Astrocyte (in vitro differentiated cells and primary cell): ENCODE measurements around the gene FAM53A. TPM values are rescaled to one million over a fixed set of nuclear protein-coding genes. Genes with fewer than 3 reads are reported as not detected.

Experiments used
- DNase-seq: peaks from one replicate; pipeline ENCODE4 v3.0.0-alpha.2; 2010; ENCODE audit warnings: low read depth
- FAIRE-seq: peaks from 2 replicates; lab custom pipeline; 2011; peaks lifted over from hg19 to GRCh38; lab: Jason Lieb, UNC
- H2AFZ ChIP-seq: 2 replicates; pipeline ENCODE4 v1.6.0; 2012; ENCODE audit warnings: low read depth, low read length, inconsistent platforms
- H3K27ac ChIP-seq: 2 replicates; pipeline ENCODE4 v1.5.1; 2011; ENCODE audit warnings: low read depth, low read length, inconsistent platforms
- H3K27me3 ChIP-seq: 2 replicates; pipeline ENCODE4 v1.6.0; 2011; ENCODE audit warnings: low read length, inconsistent platforms; ENCODE audit not compliant: insufficient read depth
- H3K36me3 ChIP-seq: 2 replicates; pipeline ENCODE4 v1.5.1; 2011; ENCODE audit warnings: low read length, inconsistent platforms; ENCODE audit not compliant: insufficient read depth
- H3K4me1 ChIP-seq: 2 replicates; pipeline ENCODE4 v1.5.1; 2011; ENCODE audit warnings: low read length, inconsistent platforms; ENCODE audit not compliant: insufficient read depth
- H3K4me2 ChIP-seq: 2 replicates; pipeline ENCODE4 v1.6.0; 2012; ENCODE audit warnings: low read length, inconsistent platforms
- H3K4me3 ChIP-seq: 2 replicates; pipeline ENCODE4 v1.5.1; 2011; ENCODE audit warnings: low read depth, mild to moderate bottlenecking, low read length, inconsistent platforms; ENCODE audit not compliant: insufficient read depth
- H3K79me2 ChIP-seq: 2 replicates; pipeline ENCODE4 v1.6.0; 2012; ENCODE audit warnings: mild to moderate bottlenecking, low read length, inconsistent platforms; ENCODE audit not compliant: insufficient read depth
- H3K9ac ChIP-seq: 2 replicates; pipeline ENCODE4 v1.6.0; 2012; ENCODE audit warnings: mild to moderate bottlenecking, low read length, inconsistent platforms
- H3K9me3 ChIP-seq: 2 replicates; pipeline ENCODE4 v1.5.1; 2012; ENCODE audit warnings: low read depth, mild to moderate bottlenecking, low read length, inconsistent platforms; ENCODE audit not compliant: insufficient read depth
- H4K20me1 ChIP-seq: 2 replicates; pipeline ENCODE4 v1.6.0; 2012; ENCODE audit warnings: low read length, inconsistent platforms; ENCODE audit not compliant: insufficient read depth
- H3K27ac Mint-ChIP-seq: one replicate; pipeline ENCODE4 v1.8.0; 2021; ENCODE audit warnings: mild to moderate bottlenecking, mixed read lengths; ENCODE audit not compliant: unreplicated experiment
- H3K27me3 Mint-ChIP-seq: one replicate; pipeline ENCODE4 v1.8.0; 2021; ENCODE audit warnings: low read depth, mixed read lengths; ENCODE audit not compliant: unreplicated experiment
- H3K36me3 Mint-ChIP-seq: one replicate; pipeline ENCODE4 v1.8.0; 2021; ENCODE audit warnings: low read depth, mixed read lengths; ENCODE audit not compliant: unreplicated experiment
- H3K4me1 Mint-ChIP-seq: one replicate; pipeline ENCODE4 v1.8.0; 2021; ENCODE audit warnings: low read depth, mixed read lengths; ENCODE audit not compliant: unreplicated experiment
- H3K4me3 Mint-ChIP-seq: one replicate; pipeline ENCODE4 v1.8.0; 2021; ENCODE audit warnings: mild to moderate bottlenecking, moderate library complexity, mixed read lengths; ENCODE audit not compliant: unreplicated experiment
- H3K9me3 Mint-ChIP-seq: one replicate; pipeline ENCODE4 v1.8.0; 2021; ENCODE audit warnings: mild to moderate bottlenecking, mixed read lengths; ENCODE audit not compliant: unreplicated experiment
- EZH2 ChIP-seq: IDR thresholded peaks from 2 replicates; pipeline ENCODE4 v1.6.1; 2012; ENCODE audit warnings: mild to moderate bottlenecking, low read length, inconsistent platforms; ENCODE audit not compliant: insufficient read depth
- total RNA-seq: library from RNA; stranded (reverse); gene quantifications from 2 replicates; pipeline ENCODE4 v1.2.1, GENCODE V29; 2021
- TF ChIP-seq, protein P1 (sequence below): IDR thresholded peaks from 2 replicates; pipeline ENCODE4 v1.5.1; 2011; ENCODE audit warnings: low read depth, mild to moderate bottlenecking, inconsistent platforms, low read length, moderate library complexity; ENCODE audit not compliant: insufficient read depth

FAM53A gene
- total RNA-seq, 1 donor from 2014 or later = 2.1 TPM

DNA sequence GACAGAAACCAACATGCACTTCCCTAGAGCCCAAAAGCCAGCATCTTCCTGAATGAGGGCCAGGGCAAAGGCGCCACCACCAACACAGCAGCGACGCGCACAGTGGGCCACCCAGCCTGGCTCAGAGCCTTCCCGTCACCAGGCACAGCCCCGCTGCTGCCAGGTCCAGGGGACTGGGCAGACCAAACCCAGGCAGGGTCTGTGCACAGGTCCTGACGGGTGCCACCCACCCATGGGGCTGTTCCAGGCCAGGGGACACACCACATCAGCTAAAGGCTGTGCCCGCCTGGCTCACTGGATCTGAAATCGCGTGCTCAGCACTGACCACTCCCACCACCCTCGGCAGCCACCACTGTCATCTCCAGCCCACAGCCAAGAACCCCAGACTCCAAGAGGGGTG, 13.8 kb downstream of the FAM53A start:
- Mint-ChIP-seq H3K4me1 (no peaks in the 10 kb centered on the region), H3K9me3 (no peaks in the 10 kb centered on the region), H3K4me3 (no peak overlapping the region), H3K36me3 (peaks cover 3% of the 10 kb centered on the region), H3K27ac (no peak overlapping the region), H3K27me3 (peaks cover 16% of the 10 kb centered on the region)
- H3K4me1 ChIP-seq = no peaks in the 10 kb centered on the region
- no peak overlapping the region for H2AFZ ChIP-seq
- no peak overlapping the region for H3K27ac ChIP-seq
- H3K36me3 ChIP-seq = no peaks in the 10 kb centered on the region
- H3K9ac ChIP-seq = no peak overlapping the region
- no peak overlapping the region for H3K4me2 ChIP-seq
- H3K9me3 ChIP-seq = no peaks in the 10 kb centered on the region
- H4K20me1 ChIP-seq = no peaks in the 10 kb centered on the region
- H3K27me3 ChIP-seq = no peaks in the 10 kb centered on the region
- TF ChIP-seq, protein P1, sequence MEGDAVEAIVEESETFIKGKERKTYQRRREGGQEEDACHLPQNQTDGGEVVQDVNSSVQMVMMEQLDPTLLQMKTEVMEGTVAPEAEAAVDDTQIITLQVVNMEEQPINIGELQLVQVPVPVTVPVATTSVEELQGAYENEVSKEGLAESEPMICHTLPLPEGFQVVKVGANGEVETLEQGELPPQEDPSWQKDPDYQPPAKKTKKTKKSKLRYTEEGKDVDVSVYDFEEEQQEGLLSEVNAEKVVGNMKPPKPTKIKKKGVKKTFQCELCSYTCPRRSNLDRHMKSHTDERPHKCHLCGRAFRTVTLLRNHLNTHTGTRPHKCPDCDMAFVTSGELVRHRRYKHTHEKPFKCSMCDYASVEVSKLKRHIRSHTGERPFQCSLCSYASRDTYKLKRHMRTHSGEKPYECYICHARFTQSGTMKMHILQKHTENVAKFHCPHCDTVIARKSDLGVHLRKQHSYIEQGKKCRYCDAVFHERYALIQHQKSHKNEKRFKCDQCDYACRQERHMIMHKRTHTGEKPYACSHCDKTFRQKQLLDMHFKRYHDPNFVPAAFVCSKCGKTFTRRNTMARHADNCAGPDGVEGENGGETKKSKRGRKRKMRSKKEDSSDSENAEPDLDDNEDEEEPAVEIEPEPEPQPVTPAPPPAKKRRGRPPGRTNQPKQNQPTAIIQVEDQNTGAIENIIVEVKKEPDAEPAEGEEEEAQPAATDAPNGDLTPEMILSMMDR = no peak
- no peak for TF ChIP-seq EZH2
- H3K79me2 ChIP-seq = no peaks in the 10 kb centered on the region
- DNase-seq (no peak), FAIRE-seq (no peak)
- H3K4me3 ChIP-seq = no peak overlapping the region

DNA sequence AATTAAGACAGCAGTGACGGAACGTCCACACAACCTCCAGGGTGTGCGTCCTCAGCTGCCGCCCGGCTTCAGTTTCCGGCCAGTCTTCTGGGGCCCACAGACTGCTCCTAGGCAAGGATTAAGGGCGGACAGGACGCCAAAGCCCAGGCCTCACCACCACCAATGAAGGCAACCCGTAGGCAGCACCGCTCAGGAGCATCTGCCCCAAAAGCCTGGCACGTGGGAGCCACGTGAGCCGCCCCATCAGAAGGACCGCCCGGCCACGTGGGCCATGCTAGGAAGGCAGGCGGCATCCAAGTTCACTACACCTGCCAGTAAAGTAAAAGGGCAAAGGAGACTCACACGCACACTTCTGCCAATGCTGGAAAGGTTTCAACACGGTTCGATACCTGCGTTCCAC, 14.3 kb downstream of the FAM53A start:
- H3K4me1 Mint-ChIP-seq = no peaks in the 10 kb centered on the region
- no peak overlapping the region for H3K27ac Mint-ChIP-seq
- no peaks in the 10 kb centered on the region for H3K27me3 ChIP-seq
- H3K9ac ChIP-seq = no peak overlapping the region
- TF ChIP-seq, protein P1 = no peak
- TF ChIP-seq EZH2 = no peak
- peaks cover 13% of the 10 kb centered on the region for H3K27me3 Mint-ChIP-seq
- peaks cover 3% of the 10 kb centered on the region for H3K36me3 Mint-ChIP-seq
- no peak overlapping the region for H2AFZ ChIP-seq
- no peaks in the 10 kb centered on the region for H4K20me1 ChIP-seq
- H3K79me2 ChIP-seq = no peaks in the 10 kb centered on the region
- H3K36me3 ChIP-seq = no peaks in the 10 kb centered on the region
- no peak overlapping the region for H3K27ac ChIP-seq
- H3K4me1 ChIP-seq = no peaks in the 10 kb centered on the region
- H3K4me2 ChIP-seq = no peak overlapping the region
- H3K9me3 ChIP-seq = no peaks in the 10 kb centered on the region
- DNase-seq (no peak), FAIRE-seq (no peak)
- H3K4me3 ChIP-seq = no peak overlapping the region
- H3K9me3 Mint-ChIP-seq = no peaks in the 10 kb centered on the region
- no peak overlapping the region for H3K4me3 Mint-ChIP-seq

DNA sequence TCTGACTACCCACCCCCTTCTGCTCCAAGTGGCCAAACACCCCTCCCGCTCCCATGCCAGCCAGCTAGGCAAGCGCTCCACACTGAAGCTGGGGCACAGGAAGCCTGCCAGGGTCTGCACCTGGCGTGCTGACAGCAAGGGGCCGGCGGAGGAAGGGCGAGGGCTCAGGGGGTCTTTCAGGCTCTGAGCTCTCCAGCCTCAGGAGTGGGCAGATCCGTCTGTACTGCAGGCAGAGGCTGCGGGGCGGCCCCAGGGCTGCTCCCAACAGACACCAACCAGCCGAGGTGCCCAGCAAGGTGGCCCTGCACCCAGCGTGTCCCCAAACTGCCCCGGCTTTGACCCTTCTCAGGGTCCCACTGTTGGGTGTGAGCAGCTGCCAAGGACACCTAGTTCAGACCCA, 14.8 kb downstream of the FAM53A start:
- peaks cover 3% of the 10 kb centered on the region for H3K36me3 Mint-ChIP-seq
- no peaks in the 10 kb centered on the region for H3K79me2 ChIP-seq
- DNase-seq = no peak
- no peak overlapping the region for H3K4me2 ChIP-seq
- H3K9ac ChIP-seq = no peak overlapping the region
- H3K4me1 ChIP-seq = no peaks in the 10 kb centered on the region
- FAIRE-seq = no peak
- no peak overlapping the region for H3K27ac ChIP-seq
- no peak for TF ChIP-seq EZH2
- TF ChIP-seq, protein P1 = no peak
- no peak overlapping the region for H2AFZ ChIP-seq
- peaks cover 10% of the 10 kb centered on the region for H3K27me3 Mint-ChIP-seq
- no peak overlapping the region for H3K4me3 ChIP-seq
- no peaks in the 10 kb centered on the region for H3K9me3 ChIP-seq
- no peaks in the 10 kb centered on the region for H3K36me3 ChIP-seq
- H3K4me3 Mint-ChIP-seq = no peak overlapping the region
- H4K20me1 ChIP-seq = no peaks in the 10 kb centered on the region
- H3K27me3 ChIP-seq = no peaks in the 10 kb centered on the region
- H3K4me1 Mint-ChIP-seq = no peaks in the 10 kb centered on the region
- no peaks in the 10 kb centered on the region for H3K9me3 Mint-ChIP-seq
- H3K27ac Mint-ChIP-seq = no peak overlapping the region
